GM18526 (cell line): Measurements from ENCODE around the gene OR2C1.
A peak's percentile ranks its signal among the peaks of the same experiment; 100 is the strongest.

Experiments used
- POLR2A ChIP-seq: IDR thresholded peaks from 3 replicates; pipeline ENCODE4 v1.6.1; 2011; ENCODE audit not compliant: insufficient read length; ENCODE audit errors: extremely low read depth

Gene OR2C1

DNA sequence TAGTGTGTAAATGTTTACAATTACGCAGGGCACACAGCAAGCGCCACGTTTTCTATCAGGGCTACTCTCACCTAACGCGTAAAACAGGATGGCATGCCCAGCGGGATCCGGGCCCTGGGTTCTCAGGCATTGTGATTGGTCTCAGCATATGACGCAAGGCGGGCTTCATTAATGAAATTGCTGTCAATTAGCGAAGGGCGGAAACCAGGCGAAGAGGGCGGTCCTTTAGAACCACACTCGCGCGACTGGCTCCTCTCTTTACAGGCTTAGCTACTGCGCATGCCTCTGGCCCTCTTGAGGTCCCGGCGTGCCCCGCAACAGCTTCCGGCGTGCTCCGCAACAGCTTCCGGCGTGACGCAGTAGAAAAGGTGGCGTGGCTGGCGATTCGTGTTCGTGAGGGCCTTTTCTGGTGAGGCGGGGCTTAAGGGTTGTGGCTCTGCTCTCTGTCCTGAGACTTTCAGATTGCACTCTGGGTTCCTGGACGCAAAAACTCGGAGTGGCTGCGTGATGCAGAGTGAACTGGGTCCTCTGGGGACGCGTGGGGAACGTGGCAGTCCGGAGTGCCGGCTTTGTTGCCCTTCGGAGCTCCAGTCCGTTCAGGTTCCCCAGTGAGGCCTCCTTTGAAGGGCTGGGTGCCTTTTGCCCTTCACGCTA is 9.2 kb downstream of the OR2C1 start:
- TF ChIP-seq POLR2A, result peak; percentile 21

DNA sequence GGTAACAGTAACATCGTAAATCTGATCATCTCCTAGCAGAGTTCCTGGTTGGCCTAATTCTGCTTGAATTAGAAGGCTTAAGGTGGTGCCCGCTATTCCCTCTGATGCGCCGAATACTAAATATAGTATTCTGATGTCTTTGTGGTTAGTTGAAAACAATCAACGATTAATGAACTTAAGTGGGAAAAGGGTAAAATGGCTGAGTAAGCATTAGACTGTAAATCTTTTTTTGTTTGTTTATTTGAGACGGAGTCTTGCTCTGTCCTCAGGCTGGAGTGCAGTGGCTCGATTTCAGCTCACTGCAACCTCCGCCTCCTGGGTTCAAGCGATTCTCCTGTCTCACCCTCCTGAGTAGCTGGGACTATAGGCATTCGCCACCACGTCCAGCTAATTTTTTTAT is 13.4 kb downstream of the OR2C1 start:
- TF ChIP-seq POLR2A, result no peak

DNA sequence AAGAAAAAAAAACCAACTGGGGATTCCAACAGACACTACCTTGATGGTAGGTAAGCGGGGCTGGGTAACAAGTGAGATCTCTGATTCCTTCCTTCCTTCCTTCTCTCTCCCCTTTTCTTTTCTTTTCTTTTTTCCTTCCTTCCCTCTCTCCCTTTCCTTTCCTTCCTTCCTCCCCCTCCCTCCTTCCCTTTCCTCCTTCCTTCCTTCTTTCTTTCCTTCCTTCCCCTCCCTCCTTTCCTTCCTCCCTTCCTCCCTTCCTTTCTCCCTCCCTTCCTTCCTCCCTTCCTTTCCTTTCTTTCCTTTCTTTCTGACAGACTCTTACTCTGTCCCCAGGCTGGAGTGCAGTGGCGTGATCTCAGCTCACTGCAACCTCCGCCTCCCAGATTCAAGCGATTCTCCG is 20.0 kb downstream of the OR2C1 start:
- TF ChIP-seq POLR2A, result no peak

DNA sequence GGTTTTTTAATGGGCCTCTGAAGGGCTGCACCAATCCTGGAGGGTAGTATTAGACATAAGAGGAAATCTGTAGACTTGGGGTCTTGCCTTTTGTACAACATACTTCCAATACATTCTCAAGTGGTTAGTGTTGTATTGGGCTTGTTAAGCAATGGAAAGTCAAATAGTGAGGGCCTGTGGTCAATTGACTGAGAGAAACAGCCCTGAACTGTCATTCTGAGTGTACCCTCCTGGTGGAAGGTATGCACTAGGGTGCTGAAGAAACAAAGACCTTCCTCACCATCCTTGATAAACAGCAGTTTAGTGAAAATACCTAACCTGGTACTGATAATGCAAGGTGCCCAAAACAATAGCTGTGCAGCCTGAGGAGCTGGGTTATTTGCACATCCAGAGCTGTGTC is 22.2 kb downstream of the OR2C1 start:
- no peak for TF ChIP-seq POLR2A

DNA sequence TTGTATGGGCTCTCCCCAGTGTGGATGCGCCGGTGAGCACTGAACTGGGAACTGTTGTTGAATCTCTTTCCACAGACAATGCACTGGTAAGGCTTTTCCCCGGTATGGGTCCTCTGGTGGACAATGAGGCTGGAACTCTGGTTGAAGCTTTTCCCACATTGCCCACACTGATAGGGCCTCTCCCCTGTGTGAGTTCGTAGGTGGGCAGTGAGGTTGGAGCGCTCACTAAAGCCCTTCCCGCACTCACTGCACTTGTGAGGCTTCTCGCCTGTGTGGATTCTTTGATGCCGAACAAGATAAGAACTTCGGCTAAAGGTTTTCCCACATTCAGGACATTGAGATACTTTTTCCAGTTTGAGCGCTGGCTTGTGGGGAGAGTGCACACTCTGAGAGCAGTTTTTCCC is 27.4 kb downstream of the OR2C1 start:
- no peak for TF ChIP-seq POLR2A

DNA sequence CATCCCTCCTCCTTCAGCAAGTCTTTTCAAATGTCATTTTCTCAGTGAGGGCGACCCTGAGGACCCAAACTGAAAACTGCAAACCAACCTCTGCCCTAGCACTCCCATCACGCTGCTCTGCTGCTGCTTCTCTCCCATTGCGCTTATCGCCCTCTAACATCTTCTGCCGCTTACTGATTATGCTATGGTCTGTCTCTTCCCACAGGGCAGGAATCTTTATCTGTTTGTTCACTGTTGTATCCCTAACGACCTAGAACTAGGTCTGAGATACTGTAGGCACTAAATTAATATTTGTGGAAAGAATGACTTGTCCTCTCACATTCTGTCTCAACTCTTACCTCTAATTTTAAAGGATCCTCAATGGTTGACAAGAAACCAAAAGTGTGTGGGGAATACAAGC is 32.6 kb downstream of the OR2C1 start:
- TF ChIP-seq POLR2A, result no peak

DNA sequence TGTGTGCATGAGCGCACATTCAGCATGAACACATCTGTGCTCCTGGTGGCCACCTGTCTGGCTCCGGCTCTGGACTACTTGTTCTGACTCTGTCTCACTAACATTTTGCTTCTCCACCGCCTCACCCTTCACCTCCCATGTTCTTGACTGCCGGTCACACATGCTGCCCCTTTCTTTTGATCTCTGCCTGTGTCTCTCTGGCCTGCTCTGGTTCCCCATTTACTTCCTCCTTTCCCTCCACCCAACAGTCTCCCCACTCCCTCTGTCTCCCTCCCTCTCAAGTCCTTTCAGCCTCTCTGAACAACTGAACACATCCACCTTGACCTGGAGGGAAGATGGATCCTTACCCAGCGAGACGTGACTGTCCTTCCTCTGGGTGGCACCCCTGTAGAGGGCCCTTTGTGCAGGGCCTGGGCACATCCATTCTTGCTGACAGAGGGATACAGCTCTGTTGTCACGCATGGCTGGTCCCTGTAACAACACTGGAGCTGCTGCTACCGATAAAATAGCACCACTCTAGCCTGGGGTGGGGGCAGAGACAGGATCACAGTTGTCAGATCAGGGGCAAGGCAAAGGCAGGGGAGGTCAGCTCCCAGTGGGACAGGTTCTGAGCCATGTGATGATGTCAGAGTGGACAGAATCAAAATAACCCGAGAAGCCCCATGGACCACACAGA is 34.1 kb downstream of the OR2C1 start:
- no peak for TF ChIP-seq POLR2A

DNA sequence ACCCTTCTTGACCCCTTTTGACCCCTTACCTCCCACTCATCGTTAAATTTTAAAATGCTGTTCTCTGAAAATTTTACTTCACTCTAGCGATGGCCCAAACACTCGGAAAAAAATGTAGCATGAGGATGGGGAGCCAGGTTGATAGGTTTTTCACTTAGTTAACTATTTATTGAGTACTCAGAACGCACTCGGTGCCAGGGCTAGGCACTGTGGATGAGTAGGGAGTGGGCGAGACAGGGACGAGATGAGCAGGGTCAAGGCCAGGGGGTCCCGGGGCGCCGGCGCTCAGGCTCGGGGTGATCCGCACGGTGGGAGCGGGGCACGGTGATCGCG is 44.7 kb downstream of the OR2C1 start:
- no peak for TF ChIP-seq POLR2A

DNA sequence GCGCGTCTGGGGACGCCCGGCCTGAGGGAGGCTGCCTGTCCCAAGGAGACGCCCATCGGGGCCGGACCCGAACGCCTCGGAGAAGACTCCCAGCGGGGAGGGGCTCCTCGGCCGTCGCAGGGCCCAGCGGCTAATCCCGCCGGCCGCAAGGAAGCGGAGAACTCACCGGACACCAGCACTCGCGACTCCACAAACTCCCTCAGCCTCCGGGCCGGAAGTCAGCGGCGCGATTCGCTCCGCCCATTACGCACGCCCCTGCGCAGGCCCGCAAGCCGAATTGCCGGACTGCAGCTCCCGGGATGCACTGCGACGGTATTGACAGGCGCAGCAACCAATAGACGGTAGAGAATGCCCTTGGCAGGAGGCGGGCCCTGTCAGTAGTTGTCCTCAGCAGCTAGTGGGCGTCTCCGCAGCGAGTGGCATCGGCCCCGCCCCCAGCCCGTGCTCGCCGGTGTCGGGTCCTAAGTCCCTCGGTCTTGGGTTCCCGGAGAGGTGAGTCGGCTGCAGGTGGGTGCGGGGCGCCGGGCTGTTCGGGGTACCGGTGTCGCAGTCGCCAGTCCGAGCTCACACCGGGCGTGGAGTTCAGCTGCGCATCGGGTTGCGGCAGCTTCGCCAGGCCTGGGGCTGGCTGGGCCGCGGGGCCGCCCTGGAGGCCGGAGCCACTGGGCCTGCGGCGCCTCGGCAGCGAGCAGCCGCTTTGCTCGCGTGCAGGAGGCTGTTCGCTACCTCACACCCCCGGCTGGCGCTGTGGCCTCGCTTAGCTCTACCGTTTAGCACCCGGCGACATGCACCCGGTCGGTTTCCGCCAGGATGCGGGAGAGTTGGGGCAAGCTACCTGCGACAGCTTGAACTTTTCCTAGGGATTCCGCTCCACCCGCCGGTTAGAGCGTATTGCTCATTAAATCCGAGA is 45.3 kb downstream of the OR2C1 start, which contains the start of the genes ZNF174 and ZSCAN32:
TSS of gene ZNF174 (plus strand) at position 437 of the 910 bp plus-strand sequence. CDS start 790 bp downstream, outside the sequence.
TSS of gene ZSCAN32 (minus strand) at position 226 of the 910 bp plus-strand sequence. CDS start 3,447 bp downstream, outside the sequence.
- peak; percentile 91 for TF ChIP-seq POLR2A

DNA sequence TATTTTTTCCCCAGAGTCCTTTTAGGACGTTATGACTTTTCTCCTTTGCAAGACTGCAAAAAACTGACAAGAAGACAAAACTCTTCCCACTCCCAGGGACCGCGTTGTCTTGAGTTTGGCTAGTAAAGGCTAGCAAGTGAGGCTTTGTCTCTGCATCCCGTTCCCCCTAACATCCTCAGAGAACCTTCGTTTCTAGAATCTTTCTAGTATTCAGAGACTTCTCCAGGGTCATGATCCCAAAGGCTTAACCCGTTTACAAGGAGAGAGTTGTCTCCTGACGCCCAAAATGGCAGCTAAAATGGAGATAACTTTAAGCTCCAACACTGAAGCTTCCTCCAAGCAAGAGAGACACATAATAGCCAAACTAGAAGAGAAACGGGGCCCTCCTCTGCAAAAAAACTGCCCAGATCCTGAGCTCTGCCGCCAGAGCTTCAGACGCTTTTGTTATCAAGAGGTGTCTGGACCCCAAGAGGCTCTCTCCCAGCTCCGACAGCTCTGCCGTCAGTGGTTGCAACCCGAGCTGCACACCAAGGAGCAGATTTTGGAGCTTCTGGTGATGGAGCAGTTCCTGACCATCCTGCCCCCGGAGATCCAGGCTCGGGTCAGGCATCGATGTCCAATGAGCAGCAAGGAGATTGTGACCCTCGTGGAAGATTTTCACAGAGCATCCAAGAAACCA is 46.2 kb downstream of the OR2C1 start:
- no peak for TF ChIP-seq POLR2A
